Ishikawa (cell line): ENCODE data around the gene BRCA1.

ENCODE experiments used
- EP300 ChIP-seq: IDR thresholded peaks from 2 replicates; pipeline ENCODE4 v1.6.1; 2012; ENCODE audit warnings: borderline replicate concordance
- RAD21 ChIP-seq: IDR thresholded peaks from 2 replicates; pipeline ENCODE4 v1.6.1; 2012; ENCODE audit warnings: low read depth
- TAF1 ChIP-seq: IDR thresholded peaks from 2 replicates; pipeline ENCODE4 v1.6.1; 2012; ENCODE audit warnings: low read depth, mild to moderate bottlenecking
- TCF12 ChIP-seq: IDR thresholded peaks from 2 replicates; pipeline ENCODE4 v1.6.1; 2012; ENCODE audit warnings: low read depth
- TF ChIP-seq, protein P1 (sequence below): IDR thresholded peaks from 2 replicates; pipeline ENCODE4 v1.6.1; 2012; ENCODE audit warnings: low read depth, mild to moderate bottlenecking
- TF ChIP-seq, protein P2 (sequence below): IDR thresholded peaks from 2 replicates; pipeline ENCODE4 v1.6.1; 2012

DNA sequence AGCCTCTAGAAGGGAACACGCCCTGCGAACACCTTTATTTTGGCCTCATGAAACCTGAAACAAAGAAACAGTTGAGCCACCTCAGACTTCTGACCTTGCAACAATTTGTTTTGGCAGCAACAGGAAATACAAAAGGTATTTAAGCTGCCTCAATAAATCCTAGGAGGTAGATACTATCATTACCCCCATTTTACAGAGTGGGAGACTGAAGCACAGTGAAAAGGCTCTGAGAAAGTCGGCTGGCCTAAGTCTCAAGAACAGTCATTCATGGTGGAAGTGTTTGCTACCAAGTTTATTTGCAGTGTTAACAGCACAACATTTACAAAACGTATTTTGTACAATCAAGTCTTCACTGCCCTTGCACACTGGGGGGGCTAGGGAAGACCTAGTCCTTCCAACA lies 81.1 kb downstream of the BRCA1 start:
- TF ChIP-seq TAF1, result no peak
- no peak for TF ChIP-seq RAD21
- TF ChIP-seq, protein P1, sequence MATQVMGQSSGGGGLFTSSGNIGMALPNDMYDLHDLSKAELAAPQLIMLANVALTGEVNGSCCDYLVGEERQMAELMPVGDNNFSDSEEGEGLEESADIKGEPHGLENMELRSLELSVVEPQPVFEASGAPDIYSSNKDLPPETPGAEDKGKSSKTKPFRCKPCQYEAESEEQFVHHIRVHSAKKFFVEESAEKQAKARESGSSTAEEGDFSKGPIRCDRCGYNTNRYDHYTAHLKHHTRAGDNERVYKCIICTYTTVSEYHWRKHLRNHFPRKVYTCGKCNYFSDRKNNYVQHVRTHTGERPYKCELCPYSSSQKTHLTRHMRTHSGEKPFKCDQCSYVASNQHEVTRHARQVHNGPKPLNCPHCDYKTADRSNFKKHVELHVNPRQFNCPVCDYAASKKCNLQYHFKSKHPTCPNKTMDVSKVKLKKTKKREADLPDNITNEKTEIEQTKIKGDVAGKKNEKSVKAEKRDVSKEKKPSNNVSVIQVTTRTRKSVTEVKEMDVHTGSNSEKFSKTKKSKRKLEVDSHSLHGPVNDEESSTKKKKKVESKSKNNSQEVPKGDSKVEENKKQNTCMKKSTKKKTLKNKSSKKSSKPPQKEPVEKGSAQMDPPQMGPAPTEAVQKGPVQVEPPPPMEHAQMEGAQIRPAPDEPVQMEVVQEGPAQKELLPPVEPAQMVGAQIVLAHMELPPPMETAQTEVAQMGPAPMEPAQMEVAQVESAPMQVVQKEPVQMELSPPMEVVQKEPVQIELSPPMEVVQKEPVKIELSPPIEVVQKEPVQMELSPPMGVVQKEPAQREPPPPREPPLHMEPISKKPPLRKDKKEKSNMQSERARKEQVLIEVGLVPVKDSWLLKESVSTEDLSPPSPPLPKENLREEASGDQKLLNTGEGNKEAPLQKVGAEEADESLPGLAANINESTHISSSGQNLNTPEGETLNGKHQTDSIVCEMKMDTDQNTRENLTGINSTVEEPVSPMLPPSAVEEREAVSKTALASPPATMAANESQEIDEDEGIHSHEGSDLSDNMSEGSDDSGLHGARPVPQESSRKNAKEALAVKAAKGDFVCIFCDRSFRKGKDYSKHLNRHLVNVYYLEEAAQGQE, result no peak
- TF ChIP-seq, protein P2, sequence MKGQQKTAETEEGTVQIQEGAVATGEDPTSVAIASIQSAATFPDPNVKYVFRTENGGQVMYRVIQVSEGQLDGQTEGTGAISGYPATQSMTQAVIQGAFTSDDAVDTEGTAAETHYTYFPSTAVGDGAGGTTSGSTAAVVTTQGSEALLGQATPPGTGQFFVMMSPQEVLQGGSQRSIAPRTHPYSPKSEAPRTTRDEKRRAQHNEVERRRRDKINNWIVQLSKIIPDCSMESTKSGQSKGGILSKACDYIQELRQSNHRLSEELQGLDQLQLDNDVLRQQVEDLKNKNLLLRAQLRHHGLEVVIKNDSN, result no peak
- TF ChIP-seq TCF12, result no peak
- TF ChIP-seq EP300, result no peak
